ENCODE measurements around the gene PIN1. TPM values are rescaled to one million over a fixed set of nuclear protein-coding genes. Genes with fewer than 3 reads are reported as not detected.

Gene PIN1
- total and polyA plus RNA-seq, 2 of the 13 experiments (the other 11 are each of a cell fraction or from before 2014, with no cell fraction given): 31.9 to 72.0 TPM

DNA sequence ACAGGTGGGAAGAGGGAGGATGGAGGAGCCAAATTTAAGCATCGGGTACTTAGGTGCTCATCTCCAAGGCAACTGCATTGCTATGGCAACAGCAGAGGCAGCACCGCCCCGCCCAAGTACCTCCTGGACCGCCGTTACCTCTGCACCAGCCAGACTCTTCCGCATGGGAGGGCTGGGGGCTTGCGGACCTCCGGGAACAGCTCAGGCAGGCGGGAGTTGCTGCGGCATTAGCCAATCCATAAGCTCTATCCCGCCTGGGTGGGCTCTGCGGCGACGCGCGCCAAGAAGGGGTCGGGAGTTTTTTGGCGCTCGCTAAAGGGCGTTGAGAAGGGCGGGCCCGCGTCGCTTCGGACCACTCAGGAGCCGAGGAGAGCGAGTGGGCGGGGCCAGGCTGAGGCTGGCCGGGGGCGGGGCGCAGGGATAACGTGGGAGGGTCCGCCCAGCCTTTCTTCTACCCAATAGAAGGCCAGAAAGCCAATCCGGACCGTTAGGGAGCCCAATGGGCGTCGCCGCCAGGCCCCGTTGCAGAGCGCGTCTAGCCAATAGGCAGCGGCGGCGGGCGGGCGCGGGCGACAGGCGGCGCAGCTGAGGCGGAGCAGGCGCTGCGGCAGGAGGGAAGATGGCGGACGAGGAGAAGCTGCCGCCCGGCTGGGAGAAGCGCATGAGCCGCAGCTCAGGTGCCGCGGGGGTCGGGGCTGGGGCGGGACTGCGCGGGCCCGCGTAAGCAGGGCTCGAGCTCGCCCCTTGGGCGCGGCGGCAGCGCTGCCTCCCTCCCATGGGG is at the start of gene PIN1 (continued):
- TF ChIP-seq PAWR (CRISPR knock-in tag; IDR thresholded peaks at IDR 0.05; ENCODE audit: borderline replicate concordance): no peak
- no peak for TF ChIP-seq ARID3A (IDR thresholded peaks at IDR 0.05; ENCODE audit: low read depth, low read length)
- no peak for TF ChIP-seq ZUFSP (CRISPR knock-in tag; IDR thresholded peaks at IDR 0.05; ENCODE audit: borderline replicate concordance)
- TF ChIP-seq FOXA3 (CRISPR knock-in tag; IDR thresholded peaks at IDR 0.05): no peak
- TF ChIP-seq ZNF782 (CRISPR knock-in tag; IDR thresholded peaks at IDR 0.05; ENCODE audit: borderline replicate concordance): 0 out of 2 replicates have a peak, but pooled peaks have one; percentile 8
- TF ChIP-seq SNAPC5 (CRISPR knock-in tag; IDR thresholded peaks at IDR 0.05; ENCODE audit: borderline replicate concordance): no peak
- no peak for TF ChIP-seq ZNF788 (CRISPR knock-in tag; IDR thresholded peaks at IDR 0.05; ENCODE audit: borderline replicate concordance)
- 0 out of 2 replicates have a peak, but pooled peaks have one; percentile 44 for TF ChIP-seq ZNF235 (CRISPR knock-in tag; IDR thresholded peaks at IDR 0.05; ENCODE audit: borderline replicate concordance)
- TF ChIP-seq SOX6 (IDR thresholded peaks at IDR 0.05): no peak
- no peak for TF ChIP-seq SOX6 (CRISPR knock-in tag; IDR thresholded peaks at IDR 0.05)
- TF ChIP-seq, protein P1, sequence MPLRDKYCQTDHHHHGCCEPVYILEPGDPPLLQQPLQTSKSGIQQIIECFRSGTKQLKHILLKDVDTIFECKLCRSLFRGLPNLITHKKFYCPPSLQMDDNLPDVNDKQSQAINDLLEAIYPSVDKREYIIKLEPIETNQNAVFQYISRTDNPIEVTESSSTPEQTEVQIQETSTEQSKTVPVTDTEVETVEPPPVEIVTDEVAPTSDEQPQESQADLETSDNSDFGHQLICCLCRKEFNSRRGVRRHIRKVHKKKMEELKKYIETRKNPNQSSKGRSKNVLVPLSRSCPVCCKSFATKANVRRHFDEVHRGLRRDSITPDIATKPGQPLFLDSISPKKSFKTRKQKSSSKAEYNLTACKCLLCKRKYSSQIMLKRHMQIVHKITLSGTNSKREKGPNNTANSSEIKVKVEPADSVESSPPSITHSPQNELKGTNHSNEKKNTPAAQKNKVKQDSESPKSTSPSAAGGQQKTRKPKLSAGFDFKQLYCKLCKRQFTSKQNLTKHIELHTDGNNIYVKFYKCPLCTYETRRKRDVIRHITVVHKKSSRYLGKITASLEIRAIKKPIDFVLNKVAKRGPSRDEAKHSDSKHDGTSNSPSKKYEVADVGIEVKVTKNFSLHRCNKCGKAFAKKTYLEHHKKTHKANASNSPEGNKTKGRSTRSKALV (CRISPR knock-in tag; IDR thresholded peaks at IDR 0.05): no peak
- TF ChIP-seq RORA (CRISPR knock-in tag; IDR thresholded peaks at IDR 0.05): no peak
- no peak for TF ChIP-seq ZNF850 (CRISPR knock-in tag; conservative IDR thresholded peaks at IDR 0.05)
- no peak for TF ChIP-seq ZNF773 (CRISPR knock-in tag; IDR thresholded peaks at IDR 0.05; ENCODE audit: borderline replicate concordance)
- TF ChIP-seq, protein P2, sequence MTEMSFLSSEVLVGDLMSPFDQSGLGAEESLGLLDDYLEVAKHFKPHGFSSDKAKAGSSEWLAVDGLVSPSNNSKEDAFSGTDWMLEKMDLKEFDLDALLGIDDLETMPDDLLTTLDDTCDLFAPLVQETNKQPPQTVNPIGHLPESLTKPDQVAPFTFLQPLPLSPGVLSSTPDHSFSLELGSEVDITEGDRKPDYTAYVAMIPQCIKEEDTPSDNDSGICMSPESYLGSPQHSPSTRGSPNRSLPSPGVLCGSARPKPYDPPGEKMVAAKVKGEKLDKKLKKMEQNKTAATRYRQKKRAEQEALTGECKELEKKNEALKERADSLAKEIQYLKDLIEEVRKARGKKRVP (CRISPR knock-in tag; IDR thresholded peaks at IDR 0.05): no peak
- TF ChIP-seq LRRFIP1 (CRISPR knock-in tag; conservative IDR thresholded peaks at IDR 0.05): no peak
- TF ChIP-seq, protein P3, sequence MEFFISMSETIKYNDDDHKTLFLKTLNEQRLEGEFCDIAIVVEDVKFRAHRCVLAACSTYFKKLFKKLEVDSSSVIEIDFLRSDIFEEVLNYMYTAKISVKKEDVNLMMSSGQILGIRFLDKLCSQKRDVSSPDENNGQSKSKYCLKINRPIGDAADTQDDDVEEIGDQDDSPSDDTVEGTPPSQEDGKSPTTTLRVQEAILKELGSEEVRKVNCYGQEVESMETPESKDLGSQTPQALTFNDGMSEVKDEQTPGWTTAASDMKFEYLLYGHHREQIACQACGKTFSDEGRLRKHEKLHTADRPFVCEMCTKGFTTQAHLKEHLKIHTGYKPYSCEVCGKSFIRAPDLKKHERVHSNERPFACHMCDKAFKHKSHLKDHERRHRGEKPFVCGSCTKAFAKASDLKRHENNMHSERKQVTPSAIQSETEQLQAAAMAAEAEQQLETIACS (CRISPR knock-in tag; IDR thresholded peaks at IDR 0.05): no peak
- peak; percentile 40; the same call in 1 of the 2 replicates for TF ChIP-seq IRF2 (CRISPR knock-in tag; IDR thresholded peaks at IDR 0.05)
